GM19397 (cell line): ENCODE results near the gene RGPD8.

Experiments used
- ATAC-seq: cut with Tn5 transposase; IDR thresholded peaks from one replicate; pipeline ENCODE4 v1.9.1; 2021; ENCODE audit warnings: mild to moderate bottlenecking, moderate library complexity; ENCODE audit not compliant: unreplicated experiment

RGPD8 gene

DNA sequence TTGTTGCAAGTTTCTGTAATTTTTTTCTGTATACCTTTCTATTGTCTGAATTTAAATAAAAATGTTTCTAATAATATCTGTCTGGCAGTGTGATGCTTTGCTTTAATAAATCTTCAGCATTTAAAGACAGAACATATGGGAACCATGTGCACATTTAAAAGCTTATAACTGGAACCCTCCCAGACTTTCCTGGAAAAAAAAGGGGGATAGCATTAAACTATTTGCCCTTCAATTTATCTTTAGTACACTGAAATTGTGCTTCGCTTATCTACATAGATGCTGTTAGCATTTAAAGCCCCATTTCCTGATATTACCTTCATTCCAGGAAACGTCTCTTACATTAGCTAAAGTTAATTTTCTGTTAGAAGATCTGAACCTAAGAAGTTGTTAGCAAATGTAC is 93.5 kb downstream of the RGPD8 start:
- no peak for ATAC-seq

DNA sequence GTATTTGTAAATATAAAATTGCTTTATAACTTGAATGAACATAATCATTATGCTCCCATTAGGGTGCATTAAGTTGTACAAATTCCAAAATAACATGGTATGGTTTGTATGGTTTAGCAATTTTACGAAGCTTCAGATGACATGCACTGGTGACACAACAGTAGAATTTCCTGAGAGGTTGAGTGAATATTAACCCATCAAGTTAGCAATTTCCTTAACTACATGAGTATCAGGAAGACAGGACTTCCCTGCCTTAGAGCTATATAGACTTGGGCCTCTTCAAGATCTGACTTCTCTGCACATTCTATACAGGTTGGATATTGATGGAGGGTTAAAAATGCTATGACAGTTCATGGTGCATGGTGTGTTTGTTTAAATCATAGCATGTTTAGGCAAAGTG is 97.8 kb downstream of the RGPD8 start:
- no peak for ATAC-seq

DNA sequence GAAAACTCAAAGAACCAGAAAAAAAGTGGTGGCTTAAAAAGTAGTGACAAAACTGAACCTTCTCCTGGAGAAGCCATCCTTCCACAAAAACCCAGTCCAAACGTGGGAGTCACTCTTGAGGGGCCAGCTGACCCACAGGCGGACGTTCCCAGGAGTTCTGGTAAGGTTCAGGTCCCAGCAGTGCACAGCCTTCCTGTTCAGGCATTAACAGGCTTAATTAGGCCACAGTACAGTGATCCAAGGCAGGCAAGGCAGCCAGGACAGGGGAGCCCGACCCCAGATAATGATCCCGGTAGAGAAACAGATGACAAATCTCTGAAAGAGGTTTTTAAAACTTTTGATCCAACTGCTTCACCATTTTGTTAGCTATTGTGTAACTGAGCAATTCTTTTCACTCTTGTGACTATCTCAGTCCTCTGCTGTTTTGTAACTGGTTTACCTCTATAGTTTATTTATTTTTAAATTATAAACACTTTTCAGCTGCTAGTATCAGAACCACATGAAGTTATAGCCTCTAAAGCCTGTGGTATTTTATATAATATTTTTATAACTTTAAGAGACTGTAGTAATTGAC is 101.2 kb downstream of the RGPD8 start:
- ATAC-seq: no peak

DNA sequence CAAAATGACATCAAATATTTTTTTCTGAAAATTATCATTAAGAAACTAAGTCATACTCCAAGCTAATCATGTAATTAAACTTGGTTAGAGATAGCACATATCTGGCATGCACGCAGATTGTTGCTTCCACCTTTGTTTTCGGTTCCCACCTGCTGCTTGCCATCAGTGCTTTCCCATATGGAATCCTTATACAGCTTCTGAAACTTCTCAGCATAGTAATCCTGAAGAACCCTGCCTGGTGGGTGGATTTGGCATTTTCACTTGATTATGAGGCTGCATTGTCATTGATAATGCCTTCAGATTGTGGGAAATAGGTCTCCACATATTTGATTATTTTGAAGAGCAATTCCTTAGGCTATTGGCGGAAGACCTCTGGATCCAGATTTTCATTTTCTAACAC is 110.5 kb downstream of the RGPD8 start:
- ATAC-seq: no peak

DNA sequence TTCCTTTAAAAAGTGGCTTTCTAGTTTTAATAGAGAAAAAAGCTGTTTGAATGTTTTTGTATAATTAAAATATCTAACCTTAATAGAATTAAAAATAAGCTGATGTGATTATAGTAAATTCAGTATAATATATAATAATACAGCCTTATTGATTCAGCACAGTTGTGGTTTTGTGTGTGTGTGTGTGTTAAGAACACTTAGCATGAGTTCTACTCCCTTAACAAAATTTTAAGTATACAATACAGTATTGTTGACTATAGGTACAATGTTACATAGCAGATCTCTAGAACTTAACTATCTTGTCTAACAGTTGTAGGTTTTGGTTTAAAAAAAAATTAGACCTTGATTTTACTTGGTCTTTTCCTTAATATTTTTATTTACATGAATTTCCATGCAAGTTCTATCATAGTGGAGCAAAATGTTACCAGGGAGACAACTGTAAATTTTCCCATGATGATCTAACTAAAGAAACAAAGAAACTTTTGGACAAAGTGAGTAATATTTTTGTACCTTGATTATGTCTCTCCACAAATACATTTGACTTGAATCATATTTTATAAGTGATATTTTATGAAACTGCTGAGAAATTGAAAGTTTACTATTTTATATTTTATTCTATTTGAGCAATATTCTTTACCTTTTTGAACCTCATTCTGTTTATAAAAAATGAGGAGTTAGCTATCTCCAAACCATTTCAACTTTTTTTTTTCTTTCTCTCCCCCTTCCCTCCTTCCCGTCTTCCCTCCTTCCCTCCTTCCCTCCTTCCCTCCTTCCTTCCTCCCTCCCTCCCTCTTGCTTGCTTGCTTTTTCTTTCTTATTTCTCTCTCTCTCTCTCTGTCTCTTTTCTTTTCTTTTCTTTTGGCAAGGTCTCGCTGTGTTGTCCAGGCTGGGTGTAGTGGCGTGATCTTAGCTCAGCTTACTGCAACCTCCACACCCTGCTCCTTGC is 111.8 kb downstream of the RGPD8 start:
- no peak for ATAC-seq
